Lower leg skin (tissue), 3 donors: ENCODE data around the gene RAVER2.

Experiments
- POLR2A ChIP-seq, 2 donors: fragments of 450-650 bp; IDR thresholded peaks; one replicate each; pipeline ENCODE4 v1.6.1; 2016 to 2017; ENCODE audit warnings: antibody characterized with exemption in 2 of 2, mild to moderate bottlenecking in 1 of 2, moderate library complexity in 1 of 2
- TF ChIP-seq, protein P1 (sequence below), 3 donors: fragments of 450-650 bp; IDR thresholded peaks; one replicate each; pipeline ENCODE4 v1.5.1; 2016; ENCODE audit warnings: antibody characterized with exemption in 3 of 3, mild to moderate bottlenecking in 3 of 3, moderate library complexity in 2 of 3

DNA sequence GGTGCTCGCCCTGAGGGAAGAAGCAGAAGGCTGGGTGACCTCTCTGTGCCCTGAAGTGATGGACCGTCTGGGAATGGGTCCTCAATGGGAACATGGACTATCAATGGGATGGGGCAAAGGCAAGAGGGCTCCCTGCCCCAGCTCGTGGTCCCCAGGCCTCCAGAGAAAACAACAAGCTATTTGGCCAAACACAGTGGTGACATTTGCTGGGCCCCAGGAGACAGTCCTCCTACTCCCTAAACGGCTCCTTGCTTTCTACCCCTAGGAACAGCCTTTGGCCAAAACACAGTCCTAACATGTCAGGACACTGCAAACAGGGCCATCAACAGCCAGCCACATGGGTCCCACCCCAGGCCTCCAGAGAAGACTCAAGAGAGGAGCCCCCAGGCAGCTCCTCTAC, 102.8 kb downstream of the RAVER2 start:
- TF ChIP-seq, protein P1, sequence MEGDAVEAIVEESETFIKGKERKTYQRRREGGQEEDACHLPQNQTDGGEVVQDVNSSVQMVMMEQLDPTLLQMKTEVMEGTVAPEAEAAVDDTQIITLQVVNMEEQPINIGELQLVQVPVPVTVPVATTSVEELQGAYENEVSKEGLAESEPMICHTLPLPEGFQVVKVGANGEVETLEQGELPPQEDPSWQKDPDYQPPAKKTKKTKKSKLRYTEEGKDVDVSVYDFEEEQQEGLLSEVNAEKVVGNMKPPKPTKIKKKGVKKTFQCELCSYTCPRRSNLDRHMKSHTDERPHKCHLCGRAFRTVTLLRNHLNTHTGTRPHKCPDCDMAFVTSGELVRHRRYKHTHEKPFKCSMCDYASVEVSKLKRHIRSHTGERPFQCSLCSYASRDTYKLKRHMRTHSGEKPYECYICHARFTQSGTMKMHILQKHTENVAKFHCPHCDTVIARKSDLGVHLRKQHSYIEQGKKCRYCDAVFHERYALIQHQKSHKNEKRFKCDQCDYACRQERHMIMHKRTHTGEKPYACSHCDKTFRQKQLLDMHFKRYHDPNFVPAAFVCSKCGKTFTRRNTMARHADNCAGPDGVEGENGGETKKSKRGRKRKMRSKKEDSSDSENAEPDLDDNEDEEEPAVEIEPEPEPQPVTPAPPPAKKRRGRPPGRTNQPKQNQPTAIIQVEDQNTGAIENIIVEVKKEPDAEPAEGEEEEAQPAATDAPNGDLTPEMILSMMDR (IDR thresholded peaks at IDR 0.05) = no peak
- no peak for TF ChIP-seq POLR2A (IDR thresholded peaks at IDR 0.05)
